Astrocyte (in vitro differentiated cells and primary cell): ENCODE results near the gene EME1.

Experiments
- CTCF ChIP-seq: IDR thresholded peaks from 2 replicates; pipeline ENCODE4 v1.5.1; 2011; ENCODE audit warnings: low read depth, mild to moderate bottlenecking, inconsistent platforms, low read length, moderate library complexity; ENCODE audit not compliant: insufficient read depth
- EZH2 ChIP-seq: IDR thresholded peaks from 2 replicates; pipeline ENCODE4 v1.6.1; 2012; ENCODE audit warnings: mild to moderate bottlenecking, low read length, inconsistent platforms; ENCODE audit not compliant: insufficient read depth

- no peak for TF ChIP-seq EZH2
- TF ChIP-seq CTCF: no peak
These were observed 35.1 kb upstream of the EME1 start for GRCh38 chr17:50337956-50338355.
